ENCODE measurements around the gene KRTAP13-1. TPM values are rescaled to one million over a fixed set of nuclear protein-coding genes. Genes with fewer than 3 reads are reported as not detected.
A peak's percentile ranks its signal among the peaks of the same experiment; 100 is the strongest.

KRTAP13-1 gene
- total and polyA plus RNA-seq, 2 experiments from 2014 or later: not detected

DNA sequence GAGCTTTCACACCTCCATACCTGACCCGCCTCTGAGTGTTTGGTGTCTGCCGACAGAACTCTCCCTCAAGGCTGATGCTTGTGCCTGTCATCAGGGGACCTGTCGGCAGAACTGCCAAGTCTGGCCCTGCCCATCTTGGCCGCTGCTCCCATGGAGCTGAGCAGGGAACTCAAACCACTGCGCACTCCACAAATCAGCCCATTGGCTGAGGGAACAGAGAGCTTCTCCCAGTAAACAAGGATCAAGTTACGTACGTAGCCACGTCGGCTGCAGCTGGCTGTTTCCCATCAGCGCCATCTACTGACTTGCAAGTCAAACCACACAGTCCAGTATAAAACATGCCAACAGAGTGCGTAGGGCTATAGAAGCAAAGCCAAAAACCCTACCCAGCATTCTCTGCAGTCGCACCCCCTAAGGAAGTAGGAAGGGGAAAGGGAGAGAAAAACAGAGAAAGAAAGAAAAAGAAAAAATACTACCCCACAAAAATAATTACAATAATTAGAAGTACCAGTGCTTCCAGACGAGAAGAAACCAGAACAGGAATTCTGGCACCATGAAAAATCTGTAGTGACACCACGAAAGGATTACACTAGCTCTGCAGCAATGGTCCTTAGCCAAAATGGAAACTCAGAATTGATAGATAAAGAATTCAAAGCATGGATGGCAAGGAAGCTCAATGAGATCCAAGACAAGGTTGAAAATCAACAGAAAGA is 13.1 kb downstream of the KRTAP13-1 start:
- no peaks in the 10 kb centered on the region for H3K36me3 ChIP-seq (replicated peaks; ENCODE audit: insufficient read depth, low read depth)
- peak; percentile 81 for DNase-seq (ENCODE audit: low spot score)
- WGBS (ENCODE audit: low lambda C conversion rate, missing lambda C conversion rate): 16% methylated on average over 14 of the region's 14 CpGs
- H2AFZ ChIP-seq: peak overlapping the region; percentile 73
- H3K27ac ChIP-seq: no peak overlapping the region
- H3K4me2 ChIP-seq: peak overlapping the region; percentile 69
- H4K20me1 ChIP-seq (ENCODE audit: insufficient read depth, poor library complexity, severe bottlenecking): no peaks in the 10 kb centered on the region
- no peaks in the 10 kb centered on the region for H3K79me2 ChIP-seq
- H3K4me1 ChIP-seq (ENCODE audit: insufficient read depth): no peaks in the 10 kb centered on the region
- no peak overlapping the region for H3K4me3 ChIP-seq
- H3K9me2 ChIP-seq (replicated peaks; ENCODE audit: insufficient read depth): no peaks in the 10 kb centered on the region
- TF ChIP-seq EZH2phosphoT487 (IDR thresholded peaks at IDR 0.05; ENCODE audit: low read depth, severe bottlenecking, unreplicated experiment) (no peak), EZH2 (IDR thresholded peaks at IDR 0.05; ENCODE audit: borderline replicate concordance) (no peak)
- TF ChIP-seq, protein P1, sequence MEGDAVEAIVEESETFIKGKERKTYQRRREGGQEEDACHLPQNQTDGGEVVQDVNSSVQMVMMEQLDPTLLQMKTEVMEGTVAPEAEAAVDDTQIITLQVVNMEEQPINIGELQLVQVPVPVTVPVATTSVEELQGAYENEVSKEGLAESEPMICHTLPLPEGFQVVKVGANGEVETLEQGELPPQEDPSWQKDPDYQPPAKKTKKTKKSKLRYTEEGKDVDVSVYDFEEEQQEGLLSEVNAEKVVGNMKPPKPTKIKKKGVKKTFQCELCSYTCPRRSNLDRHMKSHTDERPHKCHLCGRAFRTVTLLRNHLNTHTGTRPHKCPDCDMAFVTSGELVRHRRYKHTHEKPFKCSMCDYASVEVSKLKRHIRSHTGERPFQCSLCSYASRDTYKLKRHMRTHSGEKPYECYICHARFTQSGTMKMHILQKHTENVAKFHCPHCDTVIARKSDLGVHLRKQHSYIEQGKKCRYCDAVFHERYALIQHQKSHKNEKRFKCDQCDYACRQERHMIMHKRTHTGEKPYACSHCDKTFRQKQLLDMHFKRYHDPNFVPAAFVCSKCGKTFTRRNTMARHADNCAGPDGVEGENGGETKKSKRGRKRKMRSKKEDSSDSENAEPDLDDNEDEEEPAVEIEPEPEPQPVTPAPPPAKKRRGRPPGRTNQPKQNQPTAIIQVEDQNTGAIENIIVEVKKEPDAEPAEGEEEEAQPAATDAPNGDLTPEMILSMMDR (IDR thresholded peaks at IDR 0.05; ENCODE audit: poor library complexity): peak; percentile 55
- H3K27me3 ChIP-seq: no peaks in the 10 kb centered on the region
- H3K9me3 ChIP-seq (ENCODE audit: low read depth): no peaks in the 10 kb centered on the region

DNA sequence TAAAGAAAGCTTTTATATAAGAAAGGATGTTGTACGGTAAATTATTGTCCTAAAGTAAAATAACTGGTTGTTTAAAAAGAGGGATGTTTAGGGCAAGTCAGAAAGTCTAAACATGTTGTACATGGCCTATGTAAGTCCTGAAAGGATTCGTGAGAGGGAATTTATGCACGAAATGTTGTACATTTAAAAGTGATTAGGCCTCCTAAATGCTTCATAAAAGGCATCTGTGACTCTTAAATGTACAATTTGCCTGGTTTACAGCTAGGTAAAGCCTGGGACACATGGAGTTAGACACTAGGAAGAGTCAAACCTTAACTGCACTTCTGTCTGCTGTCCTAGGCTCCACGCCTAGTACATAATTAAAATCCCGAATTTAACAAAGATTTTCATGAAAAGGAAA is 20.2 kb downstream of the KRTAP13-1 start:
- no peak for DNase-seq (ENCODE audit: low spot score)
- Histone ChIP-seq H3K4me3 (no peak overlapping the region), H3K4me1 (ENCODE audit: insufficient read depth) (no peaks in the 10 kb centered on the region), H3K9me2 (replicated peaks; ENCODE audit: insufficient read depth) (no peaks in the 10 kb centered on the region), H3K4me2 (no peak overlapping the region), H3K27me3 (no peaks in the 10 kb centered on the region), H3K27ac (no peak overlapping the region), H4K20me1 (ENCODE audit: insufficient read depth, poor library complexity, severe bottlenecking) (no peaks in the 10 kb centered on the region), H3K79me2 (no peaks in the 10 kb centered on the region), H3K36me3 (replicated peaks; ENCODE audit: insufficient read depth, low read depth) (no peaks in the 10 kb centered on the region), H3K9me3 (ENCODE audit: low read depth) (no peaks in the 10 kb centered on the region), H2AFZ (no peak overlapping the region)
- TF ChIP-seq EZH2 (IDR thresholded peaks at IDR 0.05; ENCODE audit: borderline replicate concordance) (no peak), EZH2phosphoT487 (IDR thresholded peaks at IDR 0.05; ENCODE audit: low read depth, severe bottlenecking, unreplicated experiment) (no peak)
- TF ChIP-seq, protein P1 (IDR thresholded peaks at IDR 0.05; ENCODE audit: poor library complexity): no peak
- WGBS (ENCODE audit: low lambda C conversion rate, missing lambda C conversion rate): 80% methylated on average over 5 of the region's 5 CpGs

DNA sequence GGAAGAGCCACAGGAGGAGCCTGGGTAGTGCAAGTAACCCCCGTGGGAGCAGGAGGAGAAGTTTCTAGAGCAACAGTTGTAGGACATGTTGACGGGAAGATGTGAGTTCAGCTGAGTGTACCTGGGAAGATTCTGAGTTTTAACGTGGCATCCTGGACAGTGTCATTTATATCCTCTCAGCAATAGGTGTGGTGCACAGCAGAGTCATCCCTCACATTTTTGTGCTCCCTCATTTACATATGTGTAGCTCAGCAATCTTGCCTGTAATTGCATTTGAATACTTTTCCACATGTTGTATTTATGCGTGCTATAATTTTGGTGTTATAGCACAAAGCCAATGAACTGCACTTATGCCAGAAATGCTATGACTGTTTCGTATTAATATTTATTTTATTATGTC is 30.0 kb downstream of the KRTAP13-1 start, which contains the start of gene KRTAP13-3:
Gene KRTAP13-3 (minus strand): TSS at position 101 of the 400 bp plus-strand sequence. CDS start 14 bp downstream, at position 87.
- Histone ChIP-seq H3K4me3 (no peak within 1 kb of the TSS), H4K20me1 (ENCODE audit: insufficient read depth, poor library complexity, severe bottlenecking) (no peaks in the 10 kb centered on the region), H2AFZ (no peak within 1 kb of the TSS), H3K36me3 (replicated peaks; ENCODE audit: insufficient read depth, low read depth) (no peaks in the 10 kb centered on the region), H3K4me2 (no peak within 1 kb of the TSS), H3K9me3 (ENCODE audit: low read depth) (no peaks in the 10 kb centered on the region), H3K27ac (no peak within 1 kb of the TSS), H3K27me3 (no peaks in the 10 kb centered on the region), H3K79me2 (no peaks in the 10 kb centered on the region), H3K9me2 (replicated peaks; ENCODE audit: insufficient read depth) (no peaks in the 10 kb centered on the region), H3K4me1 (ENCODE audit: insufficient read depth) (no peaks in the 10 kb centered on the region)
- 89% methylated on average over 5 of the region's 5 CpGs for WGBS (ENCODE audit: low lambda C conversion rate, missing lambda C conversion rate)
- no peak for TF ChIP-seq EZH2phosphoT487 (IDR thresholded peaks at IDR 0.05; ENCODE audit: low read depth, severe bottlenecking, unreplicated experiment)
- TF ChIP-seq, protein P1 (IDR thresholded peaks at IDR 0.05; ENCODE audit: poor library complexity): no peak
- TF ChIP-seq EZH2 (IDR thresholded peaks at IDR 0.05; ENCODE audit: borderline replicate concordance): no peak
- DNase-seq (ENCODE audit: low spot score): no peak

Measured in hepatocyte (in vitro differentiated cells).